GM12891 (cell line): ENCODE results near the gene TULP4.

Experiments used
- PAX5 ChIP-seq: IDR thresholded peaks from 2 replicates; pipeline ENCODE4 v1.6.1; 2011; ENCODE audit warnings: low read length, moderate library complexity, mild to moderate bottlenecking; ENCODE audit not compliant: insufficient read depth, severe bottlenecking
- POLR2A ChIP-seq: IDR thresholded peaks from 2 replicates; pipeline ENCODE4 v1.6.1; 2011; ENCODE audit warnings: low read depth, low read length, control low read depth
- POLR2AphosphoS5 ChIP-seq: IDR thresholded peaks from 2 replicates; pipeline ENCODE4 v1.6.1; 2011; ENCODE audit warnings: low read depth, low read length, control low read depth
- SPI1 ChIP-seq: IDR thresholded peaks from 2 replicates; pipeline ENCODE4 v1.6.1; 2011; ENCODE audit warnings: low read depth, low read length, control low read depth
- TAF1 ChIP-seq: IDR thresholded peaks from 2 replicates; pipeline ENCODE4 v1.6.1; 2011; ENCODE audit warnings: low read depth, low read length, control low read depth

- TF ChIP-seq SPI1 (no peak), POLR2A (no peak), POLR2AphosphoS5 (no peak), TAF1 (no peak), PAX5 (no peak)
Measured at GRCh38 chr6:158514176-158514575, 201.9 kb downstream of the TULP4 start.
